GM19351 (cell line): Measurements from ENCODE around the gene CHFR.
"Not testable (repeated sequence)": the region's sequence is repeated elsewhere in the genome, so short reads cannot be mapped to it uniquely, and the experiment has no call there.

Experiments used
- ATAC-seq: cut with Tn5 transposase; IDR thresholded peaks from one replicate; pipeline ENCODE4 v1.9.1; 2021; ENCODE audit warnings: mild to moderate bottlenecking, moderate library complexity; ENCODE audit not compliant: unreplicated experiment

Gene CHFR

DNA sequence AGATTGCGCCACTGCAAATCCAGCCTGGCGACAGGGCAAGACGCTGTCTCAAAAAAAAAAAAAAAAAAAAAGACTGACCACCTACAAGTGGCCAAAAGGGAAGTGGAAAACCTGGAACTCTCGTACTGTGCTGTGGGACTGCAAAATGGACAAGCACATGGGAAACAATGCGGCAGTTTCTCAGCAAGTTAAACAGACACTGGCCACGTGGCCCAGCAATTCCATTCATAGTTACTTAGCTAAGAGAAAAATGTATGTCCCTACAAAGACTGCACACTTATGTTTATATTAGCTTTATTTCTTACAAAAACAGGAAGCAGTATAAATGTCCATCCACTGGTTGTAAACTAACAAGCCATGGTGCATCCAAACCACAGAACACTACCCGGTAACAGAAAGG lies 5.6 kb downstream of the CHFR start:
- no peak for ATAC-seq

DNA sequence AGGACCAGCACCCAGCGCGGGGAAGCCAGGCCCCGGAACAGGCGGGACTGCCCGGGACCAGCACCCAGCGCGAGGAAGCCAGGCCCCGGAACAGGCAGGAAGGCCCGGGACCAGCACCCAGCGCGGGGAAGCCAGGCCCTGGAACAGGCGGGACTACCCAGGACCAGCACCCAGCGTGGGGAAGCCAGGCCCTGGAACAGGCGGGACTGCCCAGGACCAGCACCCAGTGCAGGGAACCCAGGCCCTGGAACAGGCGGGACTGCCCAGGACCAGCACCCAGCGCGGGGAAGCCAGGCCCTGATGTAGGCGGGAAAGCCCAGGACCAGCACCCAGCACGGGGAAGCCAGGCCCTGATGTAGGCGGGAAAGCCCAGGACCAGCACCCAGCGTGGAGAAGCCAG lies 12.8 kb downstream of the CHFR start:
- not testable (repeated sequence) for ATAC-seq

DNA sequence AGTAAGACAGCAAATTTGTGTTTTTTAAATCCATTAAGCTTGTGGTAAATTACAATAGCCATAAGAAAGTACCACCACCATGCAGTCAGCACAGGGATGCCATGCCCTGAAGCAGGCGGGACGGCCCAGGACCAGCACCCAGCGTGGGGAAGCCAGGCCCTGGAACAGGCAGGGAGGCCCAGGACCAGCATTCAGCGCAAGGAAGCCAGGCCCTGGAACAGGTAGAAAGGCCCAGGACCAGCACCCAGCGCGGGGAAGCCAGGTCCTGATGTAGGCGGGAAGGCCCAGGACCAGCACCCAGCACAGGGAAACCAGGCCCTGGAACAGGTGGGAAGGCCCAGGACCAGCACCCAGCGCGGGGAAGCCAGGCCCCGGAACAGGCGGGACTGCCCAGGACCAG lies 13.2 kb downstream of the CHFR start:
- ATAC-seq = no peak

DNA sequence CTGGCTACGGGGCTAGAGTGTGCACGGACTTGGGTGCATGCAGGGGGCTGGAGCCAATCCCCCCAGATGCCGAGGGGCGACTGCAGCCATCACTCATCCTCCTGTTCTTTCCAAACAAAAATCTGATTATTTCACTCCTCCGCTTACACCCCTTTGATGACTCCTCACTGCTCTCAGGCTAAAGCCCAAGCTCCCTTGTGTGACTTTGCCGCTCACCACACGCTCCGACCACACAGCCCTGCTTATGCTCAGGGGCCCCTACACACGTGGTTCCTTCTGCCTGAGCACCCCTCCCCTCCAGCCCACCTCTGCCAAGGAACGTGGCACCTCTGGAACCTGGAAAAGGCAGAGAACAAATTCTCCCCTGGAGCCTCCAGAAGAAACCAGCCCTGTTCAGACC lies 13.7 kb downstream of the CHFR start:
- ATAC-seq = no peak

DNA sequence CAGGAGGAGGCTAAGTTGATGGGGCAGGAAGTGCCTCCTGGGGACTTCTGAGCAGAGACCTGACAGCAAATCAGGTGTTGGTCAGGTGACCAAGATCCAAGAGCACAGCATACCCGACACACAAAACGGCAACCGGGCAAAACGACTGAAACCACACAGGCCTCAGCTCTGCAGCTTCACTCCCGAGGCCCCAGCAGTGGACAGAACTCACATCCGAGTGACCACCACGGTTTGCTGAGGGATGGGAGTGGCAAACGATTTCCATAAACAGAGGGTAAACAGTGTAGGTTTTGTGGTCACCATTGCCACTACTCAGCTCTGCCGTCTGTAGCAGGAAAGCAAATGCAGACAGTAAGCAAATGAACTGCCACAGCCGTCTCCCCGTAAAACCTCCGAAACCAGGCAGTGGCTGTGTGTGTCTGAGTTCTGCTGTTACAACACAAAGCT lies 14.4 kb downstream of the CHFR start:
- ATAC-seq = no peak

DNA sequence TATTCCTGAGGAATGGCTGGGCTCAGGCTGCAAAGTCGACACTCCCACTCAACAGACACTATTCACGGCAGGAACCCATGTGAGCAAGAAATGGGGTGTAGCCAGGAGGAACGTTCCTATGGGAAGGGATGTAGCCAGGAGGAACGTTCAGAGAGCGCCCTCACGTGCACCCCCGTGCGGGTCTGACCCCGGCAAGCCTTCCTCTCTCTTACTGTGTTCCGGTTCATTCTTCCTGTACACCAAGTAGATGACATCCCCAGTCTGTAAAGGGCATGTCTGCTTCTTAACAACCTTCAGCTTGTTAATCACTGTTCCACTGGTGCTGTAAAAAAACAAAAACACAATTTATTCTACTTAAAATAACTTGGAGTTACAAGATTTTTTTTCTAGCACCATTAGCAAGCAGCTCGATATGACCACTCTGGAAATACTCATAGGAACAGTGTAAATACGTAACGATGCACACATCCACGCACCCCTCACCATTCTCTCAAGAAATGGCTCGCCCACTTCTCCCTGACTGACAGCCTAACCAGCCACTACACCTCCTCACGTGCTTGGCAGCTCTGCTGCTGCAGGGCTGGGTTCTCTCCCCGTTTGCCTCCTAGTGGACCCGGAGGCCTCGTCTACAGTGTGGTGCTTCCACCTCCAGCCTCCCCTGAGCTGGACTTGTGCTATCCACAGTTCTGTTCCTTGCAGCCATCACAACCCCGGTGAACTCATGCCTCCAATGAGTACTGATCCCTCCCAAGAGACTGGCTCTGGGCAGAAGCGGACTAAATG lies 15.1 kb downstream of the CHFR start:
- no peak for ATAC-seq

DNA sequence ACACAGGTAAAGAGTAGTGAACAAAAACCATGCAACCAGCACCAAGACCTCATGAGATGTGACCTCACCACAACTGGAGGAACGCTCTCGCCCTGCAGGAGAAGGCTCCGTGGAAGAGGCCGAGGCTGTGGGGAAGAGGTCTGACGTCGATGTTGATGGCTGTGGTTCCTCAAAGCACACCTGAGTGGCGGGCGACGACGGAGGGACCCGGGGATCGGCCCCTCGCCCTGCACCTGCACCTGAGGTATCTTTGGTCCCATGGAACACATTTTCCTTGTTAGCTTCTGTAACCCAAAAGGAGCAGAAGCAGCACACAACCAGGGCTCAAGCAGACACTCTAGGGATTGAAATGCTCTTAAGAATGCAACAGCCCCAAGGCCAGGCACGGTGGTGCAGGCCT lies 17.9 kb downstream of the CHFR start:
- ATAC-seq = no peak

DNA sequence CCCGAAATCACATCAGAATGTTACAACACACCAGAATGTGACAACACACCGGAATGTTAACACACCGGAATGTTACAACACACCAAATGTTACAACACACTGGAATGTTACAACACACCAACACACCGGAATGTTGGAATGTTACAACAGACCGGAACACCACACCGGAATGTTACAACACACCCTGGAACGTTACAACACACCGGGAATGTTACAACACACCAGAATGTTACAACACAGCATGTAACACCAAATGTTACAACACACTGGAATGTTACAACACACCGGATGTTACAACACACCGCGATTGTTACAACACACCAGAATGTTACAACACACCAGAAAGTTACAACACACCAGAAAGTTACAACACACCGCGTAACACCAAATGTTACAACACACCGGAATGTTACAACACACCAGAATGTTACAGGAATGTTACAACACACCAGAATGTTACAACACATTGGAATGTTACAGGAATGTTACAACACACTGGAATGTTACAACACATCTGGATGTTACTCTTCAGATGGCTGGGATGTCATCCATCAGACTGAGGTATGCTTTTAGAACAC lies 21.1 kb downstream of the CHFR start:
- no peak for ATAC-seq

DNA sequence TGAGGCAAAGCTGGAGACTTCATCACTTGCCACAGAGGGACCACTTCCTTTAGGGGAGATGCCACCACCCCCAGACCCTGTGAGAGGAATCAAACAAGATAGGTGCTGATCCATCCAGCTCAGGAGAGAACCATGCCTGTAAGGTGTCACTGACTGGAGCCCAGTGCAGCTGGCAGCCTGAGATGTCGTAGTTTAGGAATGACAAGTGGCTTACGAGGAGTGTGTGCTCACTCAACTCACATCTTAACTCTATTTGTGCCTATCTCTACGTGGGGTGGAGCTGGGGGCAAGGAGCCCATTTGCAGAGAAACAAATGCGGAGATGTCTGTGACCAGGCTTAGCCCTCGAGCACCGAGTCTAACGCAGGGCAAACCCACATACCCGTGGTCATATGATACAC lies 25.8 kb downstream of the CHFR start:
- ATAC-seq = no peak

DNA sequence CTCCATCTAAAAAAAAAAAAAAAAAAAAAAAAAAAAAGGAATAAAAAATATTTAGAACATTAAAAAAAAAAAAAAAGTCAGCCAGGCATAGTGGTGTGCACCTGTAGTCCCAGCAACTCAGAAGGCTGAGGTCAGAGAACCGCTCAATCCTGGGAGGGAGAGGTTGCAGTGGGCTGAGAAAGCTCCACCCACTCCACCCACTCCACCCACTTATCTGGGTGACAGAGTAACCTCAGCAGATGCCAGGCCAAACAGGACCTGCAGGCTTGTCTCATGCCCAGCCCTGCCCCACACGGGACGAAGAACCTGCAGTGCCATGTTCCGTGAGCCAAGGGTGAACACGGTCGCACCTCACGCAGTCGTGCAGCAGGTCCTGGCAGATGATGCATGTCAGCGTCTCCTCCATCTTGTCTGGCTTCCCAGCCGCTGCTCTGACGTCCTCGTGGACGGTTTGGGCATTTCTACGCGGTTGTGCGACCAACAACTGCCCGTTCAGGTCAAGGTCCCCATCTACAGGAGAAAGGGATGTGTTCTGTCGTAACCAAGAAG lies 28.6 kb downstream of the CHFR start:
- no peak for ATAC-seq

DNA sequence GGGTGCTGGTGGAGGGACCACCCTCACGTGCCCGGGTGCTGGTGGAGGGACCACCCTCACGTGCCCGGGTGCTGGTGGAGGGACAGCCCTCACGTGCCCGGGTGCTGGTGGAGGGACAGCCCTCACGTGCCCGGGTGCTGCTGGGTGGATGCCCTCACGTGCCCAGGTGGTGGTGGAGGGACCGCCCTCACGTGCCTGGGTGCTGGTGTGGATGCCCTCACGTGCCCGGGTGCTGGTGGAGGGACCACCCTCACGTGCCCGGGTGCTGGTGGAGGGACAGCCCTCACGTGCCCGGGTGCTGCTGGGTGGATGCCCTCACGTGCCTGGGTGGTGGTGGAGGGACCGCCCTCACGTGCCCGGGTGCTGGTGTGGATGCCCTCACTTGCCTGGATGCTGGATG lies 30.4 kb downstream of the CHFR start:
- not testable (repeated sequence) for ATAC-seq

DNA sequence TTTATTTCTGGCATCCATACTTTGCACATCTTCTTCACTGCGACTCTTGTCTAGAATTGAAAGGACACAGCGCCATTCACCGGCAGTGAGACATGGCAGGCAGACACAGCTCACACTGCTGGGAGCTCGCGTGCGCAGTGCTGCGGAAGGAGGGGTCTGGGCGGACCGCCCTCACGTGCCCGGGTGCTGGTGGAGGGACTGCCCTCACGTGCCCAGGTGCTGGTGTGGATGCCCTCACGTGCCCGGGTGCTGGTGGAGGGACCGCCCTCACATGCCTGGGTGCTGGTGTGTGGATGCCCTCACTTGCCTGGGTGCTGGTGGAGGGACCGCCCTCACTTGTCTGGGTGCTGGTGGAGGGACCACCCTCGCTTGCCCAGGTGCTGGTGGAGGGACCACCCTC lies 30.8 kb downstream of the CHFR start:
- no peak for ATAC-seq

DNA sequence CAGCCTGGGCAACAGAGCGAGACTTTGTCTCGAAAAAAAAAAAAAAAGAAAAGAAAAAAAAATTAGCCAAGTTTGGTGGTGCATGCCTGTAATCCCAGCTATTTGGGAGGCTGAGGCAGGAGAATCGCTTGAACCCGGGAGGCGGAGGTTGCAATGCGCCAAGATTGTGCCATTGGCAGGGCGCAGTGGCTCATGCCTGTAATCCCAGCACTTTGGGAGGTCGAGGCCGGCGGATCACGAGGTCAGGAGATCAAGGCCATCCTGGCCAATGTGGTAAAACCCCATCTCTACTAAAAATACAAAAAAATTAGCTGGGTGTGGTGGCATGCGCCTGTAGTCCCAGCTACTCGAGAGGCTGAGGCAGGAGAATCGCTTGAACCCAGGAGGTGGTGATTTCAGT lies 32.2 kb downstream of the CHFR start:
- ATAC-seq = not testable (repeated sequence)

DNA sequence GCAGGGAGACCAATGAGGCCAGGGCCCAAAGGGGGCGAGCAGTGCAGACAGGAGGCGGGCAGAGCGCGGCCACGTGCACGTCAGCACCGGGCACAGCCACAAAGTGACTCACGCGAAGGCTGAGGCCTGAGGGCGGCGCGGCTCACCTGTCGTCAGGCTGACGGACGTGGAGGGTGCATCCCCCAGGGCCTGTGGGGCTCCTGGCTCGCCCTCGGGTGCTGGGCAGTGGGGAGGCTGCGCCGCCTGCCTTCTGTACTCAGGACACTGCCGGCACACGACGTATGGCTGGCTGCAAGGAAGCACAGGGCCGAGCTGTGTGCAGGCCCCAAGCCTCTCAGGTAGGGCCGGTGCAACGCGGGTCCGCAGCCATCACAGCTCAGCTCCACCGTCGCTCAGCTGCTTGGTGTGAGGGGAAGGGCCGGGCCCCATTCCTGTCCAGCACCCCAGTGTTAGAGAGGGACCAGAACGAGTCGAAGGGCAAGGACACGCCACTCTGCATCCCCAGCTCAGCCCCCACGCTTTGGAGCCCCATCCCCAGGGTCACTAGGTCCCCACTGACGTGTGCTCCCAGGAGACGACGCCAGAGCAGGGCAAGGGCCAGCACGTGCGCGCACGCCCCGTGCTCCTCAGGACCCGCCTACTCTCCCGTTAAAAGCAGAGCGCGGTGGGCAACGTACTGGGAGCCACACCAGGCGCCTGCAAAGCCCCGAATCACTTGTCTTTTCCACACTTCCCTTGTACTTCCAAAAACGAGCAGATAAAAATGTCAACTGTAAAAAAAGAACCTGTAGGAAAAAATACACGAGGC lies 33.9 kb downstream of the CHFR start:
- no peak for ATAC-seq

DNA sequence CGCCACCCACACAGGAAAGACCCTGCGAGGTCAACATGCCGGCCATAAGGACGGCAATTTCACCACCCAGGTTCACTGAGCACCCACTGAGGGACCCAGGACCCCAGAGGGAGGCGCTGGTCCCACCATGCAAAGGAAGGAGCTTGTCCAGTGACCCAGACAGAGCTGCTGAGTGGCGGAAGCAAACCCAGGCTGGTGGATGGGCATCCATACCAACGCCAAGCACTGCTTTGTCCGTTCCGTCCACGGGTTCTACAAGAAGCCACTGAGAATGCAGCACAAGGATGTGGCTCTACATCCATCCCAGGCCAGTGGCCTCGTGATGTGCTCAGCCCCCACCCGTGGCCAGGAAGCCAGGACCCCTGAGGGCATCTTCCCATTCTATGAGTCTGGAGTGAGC lies 34.9 kb downstream of the CHFR start:
- ATAC-seq = no peak

DNA sequence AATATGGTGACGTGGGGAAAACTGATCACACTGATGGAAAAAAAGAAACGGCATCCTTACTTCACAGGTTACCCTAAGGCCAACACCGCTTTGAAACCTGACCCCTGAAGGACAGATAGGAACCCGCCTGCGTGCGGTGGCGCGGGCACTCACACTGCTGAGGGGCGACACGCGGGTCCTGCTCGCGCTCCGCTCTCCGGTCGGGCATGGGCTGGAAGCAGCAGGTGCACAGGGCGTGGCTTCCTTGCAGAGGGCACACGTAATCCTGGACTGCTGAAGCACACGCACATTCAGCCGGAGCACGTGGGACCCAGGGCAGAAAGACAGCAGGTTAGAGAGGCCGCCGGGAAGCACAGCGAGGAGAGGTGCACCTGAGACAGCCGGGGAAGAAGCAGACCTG lies 35.9 kb downstream of the CHFR start:
- no peak for ATAC-seq

DNA sequence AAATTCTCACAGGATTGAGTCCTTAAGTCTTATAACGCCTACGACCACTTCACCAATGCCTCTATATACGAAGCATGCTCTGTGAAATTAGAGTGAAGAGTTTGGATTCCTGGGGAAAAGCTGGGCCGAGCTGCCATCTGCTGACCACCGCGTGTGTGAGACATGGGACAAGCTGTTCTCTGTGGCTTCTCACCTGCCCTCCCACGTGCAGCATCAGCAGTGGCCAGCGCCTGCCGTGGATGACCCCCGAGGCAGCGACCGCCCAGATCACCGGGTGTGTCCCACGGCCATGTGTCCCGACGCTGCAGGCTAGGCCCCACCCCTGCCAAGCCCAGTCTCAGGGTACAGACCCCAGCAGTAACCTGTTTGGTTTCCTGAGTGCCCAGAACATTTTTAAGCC lies 37.1 kb downstream of the CHFR start:
- ATAC-seq = no peak

DNA sequence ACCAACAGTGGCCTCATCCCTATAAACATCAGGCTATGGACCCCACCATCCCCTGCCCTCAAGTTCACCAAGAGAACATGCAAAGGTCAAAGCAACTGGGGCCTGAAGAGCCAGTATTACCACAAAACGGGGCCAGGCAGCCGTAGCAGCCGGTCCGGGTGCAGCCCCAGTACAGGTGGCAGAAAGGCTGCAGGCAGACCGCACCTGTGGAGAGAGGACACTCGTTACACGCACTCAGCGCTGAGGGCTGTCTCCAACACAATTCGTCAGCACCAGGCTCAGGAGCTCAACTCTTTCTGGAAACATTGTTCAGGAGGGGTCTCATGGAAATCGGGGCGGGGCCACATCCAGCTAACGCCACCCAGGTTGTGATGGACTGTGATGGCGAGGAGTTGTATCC lies 38.9 kb downstream of the CHFR start:
- no peak for ATAC-seq

DNA sequence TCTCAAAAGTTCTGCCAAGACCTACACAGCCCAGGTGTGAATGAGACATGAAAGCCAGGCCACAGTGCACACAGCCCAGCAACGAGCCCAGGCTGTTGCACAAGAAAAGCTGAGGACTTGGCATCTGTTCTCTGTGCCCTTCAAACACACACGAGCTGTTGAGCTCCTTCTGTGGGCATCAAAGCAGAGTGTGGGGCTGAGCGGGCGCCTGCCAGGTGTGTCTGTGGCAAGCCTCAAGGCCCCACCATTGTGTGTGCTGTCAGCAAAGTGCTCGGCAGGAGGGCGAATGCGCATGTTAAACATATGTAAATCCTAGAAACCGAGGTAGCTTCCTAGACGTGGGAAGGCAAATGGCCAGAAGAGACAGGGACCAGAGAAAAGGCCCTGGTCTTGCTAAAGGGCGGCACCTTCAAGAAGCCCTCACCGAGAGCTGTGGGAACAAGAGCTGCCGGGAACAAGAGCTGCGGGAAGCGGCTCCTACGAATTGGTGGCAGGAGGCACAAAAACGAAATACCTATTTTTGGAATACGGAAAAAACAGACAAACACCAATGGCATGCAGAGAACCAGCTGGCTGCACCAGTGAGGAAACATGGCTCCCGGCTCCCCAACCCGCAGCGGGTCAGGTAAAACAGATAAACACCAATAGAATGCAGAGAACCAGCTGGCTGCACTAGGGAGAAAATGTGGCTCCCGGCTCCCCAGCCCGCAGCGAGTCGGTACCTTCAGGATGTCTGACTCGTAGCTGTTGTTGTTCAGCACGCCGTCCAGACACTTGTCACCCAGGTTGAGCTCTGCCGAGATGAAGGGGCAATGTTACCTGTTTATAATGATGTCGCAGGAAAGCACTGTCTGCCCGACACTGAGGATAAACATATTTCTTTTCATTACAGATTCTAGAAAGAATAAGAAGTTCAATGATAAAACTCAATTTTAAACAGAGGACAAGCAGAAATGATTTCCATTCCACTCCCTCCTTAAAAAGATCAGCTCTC lies 39.7 kb downstream of the CHFR start:
- ATAC-seq = no peak

DNA sequence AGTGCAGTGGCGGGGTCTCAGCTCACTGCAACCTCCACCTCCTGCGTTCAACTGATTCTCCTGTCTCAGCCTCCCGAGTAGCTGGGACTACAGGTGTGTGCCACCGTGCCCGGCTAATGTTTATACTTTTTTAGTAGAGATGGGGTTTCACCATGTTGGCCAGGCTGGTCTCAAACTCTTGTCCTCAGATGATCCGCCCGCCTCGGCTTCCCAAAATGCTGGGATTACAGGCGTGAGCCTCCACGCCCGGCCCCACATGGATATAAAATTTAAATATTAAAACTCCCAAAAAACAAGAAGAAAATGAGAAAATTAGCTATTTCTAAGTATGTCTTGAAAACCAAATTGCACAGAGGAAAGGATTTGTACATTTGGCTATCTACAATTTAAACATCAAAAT lies 42.7 kb downstream of the CHFR start:
- not testable (repeated sequence) for ATAC-seq
